Skeletal muscle tissue (tissue), 4 donors: ENCODE measurements around the gene ATXN1. TPM values are rescaled to one million over a fixed set of nuclear protein-coding genes. Genes with fewer than 3 reads are reported as not detected.

Source experiments
- H3K27ac ChIP-seq: one replicate; pipeline ENCODE4 v1.7.0; 2013; ENCODE audit warnings: mild to moderate bottlenecking, low read depth, low read length, inconsistent platforms
- H3K27me3 ChIP-seq, 3 donors: one replicate each; pipeline ENCODE4 v1.7.0; 2013; ENCODE audit warnings: low read length in 3 of 3; ENCODE audit not compliant: control insufficient read depth in 3 of 3, insufficient read depth in 3 of 3
- H3K36me3 ChIP-seq, 3 donors: one replicate each; pipeline ENCODE4 v1.7.0; 2013; ENCODE audit warnings: low read length in 3 of 3; ENCODE audit not compliant: control insufficient read depth in 3 of 3, insufficient read depth in 3 of 3
- H3K4me1 ChIP-seq, 3 donors: one replicate each; pipeline ENCODE4 v1.7.0; 2013; ENCODE audit warnings: low read length in 3 of 3, mild to moderate bottlenecking in 3 of 3; ENCODE audit not compliant: control insufficient read depth in 3 of 3, insufficient read depth in 3 of 3
- H3K4me3 ChIP-seq, 3 donors: one replicate each; pipeline ENCODE4 v1.7.0; 2013; ENCODE audit warnings: low read length in 3 of 3
- H3K9ac ChIP-seq, 3 donors: one replicate each; pipeline ENCODE4 v1.7.0; 2013; ENCODE audit warnings: low read length in 3 of 3, mild to moderate bottlenecking in 3 of 3, moderate library complexity in 2 of 3, low read depth in 1 of 3
- H3K9me3 ChIP-seq, 3 donors: one replicate each; pipeline ENCODE4 v1.7.0; 2013; ENCODE audit warnings: low read length in 3 of 3; ENCODE audit not compliant: control insufficient read depth in 3 of 3
- total RNA-seq: library from RNA; depleted of rRNA; stranded (reverse); fragments of >200 nt; gene quantifications from one replicate; pipeline ENCODE4 v1.2.3, GENCODE V29; 2014
- donor health status: Osteomylitis.

The ATXN1 gene
- total RNA-seq, 1 donor from 2014 or later, result 30.8 TPM

- no peaks in the 10 kb centered on the region for H3K9me3 ChIP-seq
- H3K27me3 ChIP-seq, result no peaks in the 10 kb centered on the region
- no peak overlapping the region for H3K27ac ChIP-seq
- H3K36me3 ChIP-seq, result peaks cover 0 to 8% (median 6%) of the 10 kb centered on the region in 3 donors
- no peak overlapping the region for H3K9ac ChIP-seq
- H3K4me1 ChIP-seq, result peaks cover 0 to 4% (median 0%) of the 10 kb centered on the region in 3 donors
- H3K4me3 ChIP-seq, result no peak overlapping the region
Observed at GRCh38 chr6:16305246-16305725, 456.0 kb downstream of the ATXN1 start.

- Histone ChIP-seq H3K27me3 (no peaks in the 10 kb centered on the region), H3K4me3 (no peak overlapping the region), H3K9ac (peak overlapping the region in 1 of 3 donors; percentile 30), H3K9me3 (no peaks in the 10 kb centered on the region), H3K27ac (no peak overlapping the region), H3K36me3 (peaks cover 0 to 9% (median 6%) of the 10 kb centered on the region in 3 donors), H3K4me1 (peaks cover 0 to 10% (median 9%) of the 10 kb centered on the region in 3 donors)
Observed at GRCh38 chr6:16302721-16303552, 458.3 kb downstream of the ATXN1 start.

GRCh38 chr6:16301511-16301910 is 459.7 kb downstream of the ATXN1 start:
- H3K27ac ChIP-seq, result no peak overlapping the region
- H3K9me3 ChIP-seq, result no peaks in the 10 kb centered on the region
- H3K9ac ChIP-seq, result no peak overlapping the region
- H3K4me3 ChIP-seq, result no peak overlapping the region
- peaks cover 0 to 10% (median 9%) of the 10 kb centered on the region in 3 donors for H3K4me1 ChIP-seq
- H3K36me3 ChIP-seq, result peaks cover 6 to 15% (median 14%) of the 10 kb centered on the region in 3 donors
- no peaks in the 10 kb centered on the region for H3K27me3 ChIP-seq

DNA sequence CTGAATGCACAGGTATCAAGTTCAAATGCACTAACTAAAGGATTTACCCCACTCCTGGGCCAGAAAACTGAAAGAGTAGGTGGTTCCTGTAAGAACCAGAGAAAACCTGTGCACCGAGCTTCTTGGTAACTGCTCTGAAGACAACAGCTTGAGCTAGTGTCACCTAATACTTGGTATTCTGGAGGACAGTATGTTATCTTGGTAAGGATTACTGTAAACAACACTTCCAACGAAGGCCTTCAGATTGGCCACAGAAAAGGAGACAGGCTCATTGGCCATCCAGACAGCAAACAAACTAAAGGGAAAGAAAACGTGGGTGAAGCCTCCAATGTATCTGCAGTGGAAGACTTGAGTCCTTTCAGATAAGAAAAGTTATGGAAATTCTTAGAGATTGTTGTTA is 461.4 kb downstream of the ATXN1 start:
- no peak overlapping the region for H3K4me3 ChIP-seq
- H3K27me3 ChIP-seq, result no peaks in the 10 kb centered on the region
- H3K9me3 ChIP-seq, result no peaks in the 10 kb centered on the region
- H3K4me1 ChIP-seq, result peaks cover 0 to 10% (median 9%) of the 10 kb centered on the region in 3 donors
- no peak overlapping the region for H3K9ac ChIP-seq
- peaks cover 20 to 22% (median 21%) of the 10 kb centered on the region in 3 donors for H3K36me3 ChIP-seq
- no peak overlapping the region for H3K27ac ChIP-seq

DNA sequence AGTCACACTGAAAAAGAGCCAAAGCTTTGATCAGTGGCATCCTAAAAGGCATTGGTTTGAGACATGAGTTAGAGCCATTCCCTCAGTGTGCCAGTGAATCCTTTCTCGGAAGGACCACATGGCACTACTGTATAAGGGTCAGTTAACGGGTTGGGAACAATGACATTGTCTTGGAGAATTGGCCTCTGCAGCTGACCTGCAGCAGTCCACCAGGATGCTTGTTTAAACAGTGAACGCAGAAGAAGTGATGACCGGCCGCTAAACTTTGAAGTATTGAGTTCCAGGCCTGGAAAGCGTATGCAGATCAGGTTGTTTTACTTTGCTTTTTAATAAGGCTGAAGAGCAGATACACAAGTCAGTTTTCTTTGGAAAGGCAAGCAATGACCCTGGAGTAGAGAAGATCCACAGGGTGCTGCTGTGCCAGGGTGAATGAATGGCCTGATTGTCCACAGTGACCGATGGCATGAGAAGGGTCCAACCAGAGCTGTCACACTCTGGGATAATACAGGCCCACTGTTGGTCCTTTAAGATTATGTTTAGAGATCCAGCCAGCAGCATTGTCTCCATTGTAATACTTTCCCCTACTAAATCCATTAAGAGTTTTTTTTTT is 465.1 kb downstream of the ATXN1 start:
- H3K9me3 ChIP-seq, result no peaks in the 10 kb centered on the region
- peaks cover 7 to 23% (median 16%) of the 10 kb centered on the region in 3 donors for H3K4me1 ChIP-seq
- no peak overlapping the region for H3K9ac ChIP-seq
- H3K4me3 ChIP-seq, result no peak overlapping the region
- H3K27me3 ChIP-seq, result no peaks in the 10 kb centered on the region
- H3K36me3 ChIP-seq, result peaks cover 30 to 31% (median 31%) of the 10 kb centered on the region in 3 donors
- H3K27ac ChIP-seq, result no peak overlapping the region

- peaks cover 31 to 37% (median 35%) of the 10 kb centered on the region in 3 donors for H3K36me3 ChIP-seq
- H3K4me3 ChIP-seq, result no peak overlapping the region
- H3K27me3 ChIP-seq, result no peaks in the 10 kb centered on the region
- H3K27ac ChIP-seq, result no peak overlapping the region
- H3K9ac ChIP-seq, result no peak overlapping the region
- H3K4me1 ChIP-seq, result peaks cover 7 to 23% (median 16%) of the 10 kb centered on the region in 3 donors
- H3K9me3 ChIP-seq, result no peaks in the 10 kb centered on the region
Observed at GRCh38 chr6:16295471-16295870, 465.8 kb downstream of the ATXN1 start.

DNA sequence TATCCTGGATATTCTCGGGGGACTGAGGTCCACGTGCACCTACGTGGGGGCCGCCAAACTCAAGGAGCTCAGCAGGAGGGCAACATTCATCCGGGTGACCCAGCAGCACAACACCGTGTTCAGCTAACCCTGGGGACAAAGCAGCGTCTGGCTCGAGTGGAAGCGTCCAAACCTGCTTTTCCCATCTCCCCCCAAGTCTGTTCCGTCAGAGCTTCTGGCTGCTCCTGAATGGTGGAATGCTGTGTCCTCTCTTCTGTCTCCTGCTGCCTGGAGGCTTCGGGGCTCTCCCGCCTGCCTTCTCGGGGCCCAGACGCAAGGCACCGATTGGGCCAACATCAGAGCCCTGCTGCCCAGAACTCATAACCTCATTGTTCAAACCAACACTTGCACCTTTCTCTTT is 466.2 kb downstream of the ATXN1 start:
- H3K9ac ChIP-seq, result no peak overlapping the region
- no peak overlapping the region for H3K27ac ChIP-seq
- H3K36me3 ChIP-seq, result peaks cover 32 to 38% (median 37%) of the 10 kb centered on the region in 3 donors
- no peaks in the 10 kb centered on the region for H3K9me3 ChIP-seq
- H3K27me3 ChIP-seq, result no peaks in the 10 kb centered on the region
- H3K4me1 ChIP-seq, result peaks cover 7 to 22% (median 16%) of the 10 kb centered on the region in 3 donors
- H3K4me3 ChIP-seq, result no peak overlapping the region

- Histone ChIP-seq H3K4me3 (no peak overlapping the region), H3K27me3 (no peaks in the 10 kb centered on the region), H3K9me3 (no peaks in the 10 kb centered on the region), H3K27ac (no peak overlapping the region), H3K36me3 (peaks cover 36 to 40% (median 37%) of the 10 kb centered on the region in 3 donors), H3K9ac (no peak overlapping the region), H3K4me1 (peaks cover 7 to 15% (median 11%) of the 10 kb centered on the region in 3 donors)
Observed at GRCh38 chr6:16294371-16294770, 466.9 kb downstream of the ATXN1 start.

DNA sequence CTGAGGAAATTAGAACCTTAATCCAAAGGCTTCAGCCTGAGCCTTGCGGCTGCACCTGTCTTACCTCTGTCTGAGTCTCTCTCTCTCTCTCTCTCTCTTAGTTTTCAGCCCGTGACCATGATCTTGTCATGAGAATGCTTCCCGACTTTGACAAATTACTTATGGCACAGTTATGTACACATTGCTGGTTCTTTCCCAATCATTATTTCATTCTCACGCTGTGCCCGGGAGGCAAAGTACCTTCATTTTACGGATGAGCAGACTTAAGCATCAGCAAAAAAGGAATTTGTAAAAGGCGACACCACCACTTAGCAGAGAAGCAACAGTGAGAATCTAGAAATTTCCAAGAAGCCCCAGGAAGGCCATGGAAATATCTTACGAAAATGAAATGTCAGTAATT is 468.3 kb downstream of the ATXN1 start:
- no peak overlapping the region for H3K9ac ChIP-seq
- H3K36me3 ChIP-seq, result peaks cover 36 to 37% (median 37%) of the 10 kb centered on the region in 3 donors
- H3K9me3 ChIP-seq, result no peaks in the 10 kb centered on the region
- H3K27me3 ChIP-seq, result no peaks in the 10 kb centered on the region
- H3K4me1 ChIP-seq, result peaks cover 7 to 13% (median 11%) of the 10 kb centered on the region in 3 donors
- no peak overlapping the region for H3K27ac ChIP-seq
- H3K4me3 ChIP-seq, result no peak overlapping the region

- H3K27ac ChIP-seq, result peak overlapping the region; percentile 5
- peaks cover 32 to 35% (median 35%) of the 10 kb centered on the region in 3 donors for H3K36me3 ChIP-seq
- H3K4me1 ChIP-seq, result peaks cover 7 to 13% (median 11%) of the 10 kb centered on the region in 3 donors
- no peaks in the 10 kb centered on the region for H3K27me3 ChIP-seq
- no peak overlapping the region for H3K4me3 ChIP-seq
- peak overlapping the region in 1 of 3 donors; percentile 26 for H3K9ac ChIP-seq
- no peaks in the 10 kb centered on the region for H3K9me3 ChIP-seq
Observed at GRCh38 chr6:16292432-16292831, 468.8 kb downstream of the ATXN1 start.
